ENCODE results near the gene PDE2A. TPM values are rescaled to one million over a fixed set of nuclear protein-coding genes. Genes with fewer than 3 reads are reported as not detected.

The PDE2A gene
- total and polyA plus RNA-seq, 2 experiments from 2014 or later: 0.60 to 2.2 TPM

- Histone ChIP-seq H3K9me3 (ENCODE audit: low read depth) (no peaks in the 10 kb centered on the region), H3K27me3 (peaks cover 20% of the 10 kb centered on the region), H3K9me2 (replicated peaks; ENCODE audit: insufficient read depth) (no peaks in the 10 kb centered on the region), H3K27ac (no peak overlapping the region), H3K36me3 (replicated peaks; ENCODE audit: insufficient read depth, low read depth) (no peaks in the 10 kb centered on the region), H3K4me2 (no peak overlapping the region), H3K79me2 (no peaks in the 10 kb centered on the region), H3K4me1 (ENCODE audit: insufficient read depth) (no peaks in the 10 kb centered on the region), H2AFZ (no peak overlapping the region), H3K4me3 (no peak overlapping the region), H4K20me1 (ENCODE audit: insufficient read depth, poor library complexity, severe bottlenecking) (no peaks in the 10 kb centered on the region)
- no peak for DNase-seq (ENCODE audit: low spot score)
- 66% methylated on average over 5 of the region's 5 CpGs for WGBS (ENCODE audit: low lambda C conversion rate, missing lambda C conversion rate)
- TF ChIP-seq CTCF (IDR thresholded peaks at IDR 0.05; ENCODE audit: poor library complexity) (no peak), EZH2 (IDR thresholded peaks at IDR 0.05; ENCODE audit: borderline replicate concordance) (no peak), EZH2phosphoT487 (IDR thresholded peaks at IDR 0.05; ENCODE audit: low read depth, severe bottlenecking, unreplicated experiment) (no peak)
Measured at GRCh38 chr11:72662036-72662435, 12.2 kb downstream of the PDE2A start.

- H3K27me3 ChIP-seq: peaks cover 20% of the 10 kb centered on the region
- no peaks in the 10 kb centered on the region for H3K9me3 ChIP-seq (ENCODE audit: low read depth)
- H3K9me2 ChIP-seq (replicated peaks; ENCODE audit: insufficient read depth): no peaks in the 10 kb centered on the region
- no peak overlapping the region for H3K4me2 ChIP-seq
- no peak for DNase-seq (ENCODE audit: low spot score)
- WGBS (ENCODE audit: low lambda C conversion rate, missing lambda C conversion rate): 80% methylated on average over 9 of the region's 9 CpGs
- no peak overlapping the region for H3K27ac ChIP-seq
- no peaks in the 10 kb centered on the region for H3K79me2 ChIP-seq
- H3K36me3 ChIP-seq (replicated peaks; ENCODE audit: insufficient read depth, low read depth): no peaks in the 10 kb centered on the region
- no peak overlapping the region for H2AFZ ChIP-seq
- TF ChIP-seq EZH2 (IDR thresholded peaks at IDR 0.05; ENCODE audit: borderline replicate concordance) (no peak), EZH2phosphoT487 (IDR thresholded peaks at IDR 0.05; ENCODE audit: low read depth, severe bottlenecking, unreplicated experiment) (no peak), CTCF (IDR thresholded peaks at IDR 0.05; ENCODE audit: poor library complexity) (no peak)
- H4K20me1 ChIP-seq (ENCODE audit: insufficient read depth, poor library complexity, severe bottlenecking): no peaks in the 10 kb centered on the region
- H3K4me1 ChIP-seq (ENCODE audit: insufficient read depth): no peaks in the 10 kb centered on the region
- H3K4me3 ChIP-seq: no peak overlapping the region
Measured at GRCh38 chr11:72661486-72661885, 12.7 kb downstream of the PDE2A start.

- Histone ChIP-seq H3K79me2 (no peaks in the 10 kb centered on the region), H4K20me1 (ENCODE audit: insufficient read depth, poor library complexity, severe bottlenecking) (no peaks in the 10 kb centered on the region), H3K9me2 (replicated peaks; ENCODE audit: insufficient read depth) (no peaks in the 10 kb centered on the region), H2AFZ (no peak overlapping the region), H3K9me3 (ENCODE audit: low read depth) (no peaks in the 10 kb centered on the region), H3K27ac (no peak overlapping the region), H3K27me3 (peaks cover 20% of the 10 kb centered on the region), H3K4me3 (no peak overlapping the region), H3K36me3 (replicated peaks; ENCODE audit: insufficient read depth, low read depth) (no peaks in the 10 kb centered on the region), H3K4me1 (ENCODE audit: insufficient read depth) (no peaks in the 10 kb centered on the region), H3K4me2 (no peak overlapping the region)
- no peak for DNase-seq (ENCODE audit: low spot score)
- TF ChIP-seq EZH2phosphoT487 (IDR thresholded peaks at IDR 0.05; ENCODE audit: low read depth, severe bottlenecking, unreplicated experiment): no peak
- TF ChIP-seq EZH2 (IDR thresholded peaks at IDR 0.05; ENCODE audit: borderline replicate concordance): no peak
- TF ChIP-seq CTCF (IDR thresholded peaks at IDR 0.05; ENCODE audit: poor library complexity): no peak
- 86% methylated on average over 9 of the region's 9 CpGs for WGBS (ENCODE audit: low lambda C conversion rate, missing lambda C conversion rate)
Measured at GRCh38 chr11:72658989-72659640, 15.1 kb downstream of the PDE2A start.
